HG03442 (cell line): Measurements from ENCODE around the gene SLC25A20.

Experiments used
- ATAC-seq: cut with Tn5 transposase; IDR thresholded peaks from one replicate; pipeline ENCODE4 v1.9.1; 2021; ENCODE audit warnings: mild to moderate bottlenecking, moderate library complexity; ENCODE audit not compliant: unreplicated experiment

Gene SLC25A20

GRCh38 chr3:48899273-48899672 lies 591 bp upstream of the SLC25A20 start:
- no peak for ATAC-seq

- ATAC-seq, result no peak
Measured at GRCh38 chr3:48897460-48898376, 964 bp downstream of the SLC25A20 start.

GRCh38 chr3:48896936-48897335 lies 1.7 kb downstream of the SLC25A20 start:
- no peak for ATAC-seq

GRCh38 chr3:48894516-48894915 lies 4.2 kb downstream of the SLC25A20 start:
- ATAC-seq, result no peak

- no peak for ATAC-seq
Measured at GRCh38 chr3:48891606-48892005, 7.1 kb downstream of the SLC25A20 start.

GRCh38 chr3:48885753-48886152 lies 12.9 kb downstream of the SLC25A20 start:
- no peak for ATAC-seq

GRCh38 chr3:48881652-48882114 lies 17.0 kb downstream of the SLC25A20 start:
- ATAC-seq, result no peak

- ATAC-seq, result no peak
Measured at GRCh38 chr3:48881006-48881405, 17.7 kb downstream of the SLC25A20 start.

- no peak for ATAC-seq
Measured at GRCh38 chr3:48879994-48880377, 18.7 kb downstream of the SLC25A20 start.

- ATAC-seq, result no peak
Measured at GRCh38 chr3:48879307-48879993, 19.2 kb downstream of the SLC25A20 start.

- ATAC-seq, result no peak
Measured at GRCh38 chr3:48877671-48878070, 21.0 kb downstream of the SLC25A20 start.

- no peak for ATAC-seq
Measured at GRCh38 chr3:48863122-48863521, 35.6 kb downstream of the SLC25A20 start.

- ATAC-seq, result no peak
Measured at GRCh38 chr3:48859206-48859605, 39.5 kb downstream of the SLC25A20 start.

- ATAC-seq, result no peak
Measured at GRCh38 chr3:48858709-48859108, 40.0 kb downstream of the SLC25A20 start.

GRCh38 chr3:48857641-48858040 lies 41.0 kb downstream of the SLC25A20 start:
- ATAC-seq, result no peak

GRCh38 chr3:48856469-48856868 lies 42.2 kb downstream of the SLC25A20 start:
- no peak for ATAC-seq

GRCh38 chr3:48855681-48856447 lies 42.8 kb downstream of the SLC25A20 start:
- ATAC-seq, result no peak

- ATAC-seq, result no peak
Measured at GRCh38 chr3:48852151-48852550, 46.5 kb downstream of the SLC25A20 start.

- no peak for ATAC-seq
Measured at GRCh38 chr3:48851407-48851806, 47.3 kb downstream of the SLC25A20 start.

GRCh38 chr3:48848816-48849515 lies 49.7 kb downstream of the SLC25A20 start:
- no peak for ATAC-seq
